Vagina (tissue), 2 donors: ENCODE data around the gene DHX34. TPM values are rescaled to one million over a fixed set of nuclear protein-coding genes. Genes with fewer than 3 reads are reported as not detected.

ENCODE experiments used
- DNase-seq, 2 donors: peaks; one replicate each; pipeline ENCODE4 v3.0.0-alpha.2; 2017; ENCODE audit errors: extremely low spot score in 2 of 2
- H3K27ac ChIP-seq: fragments of 200-600 bp; sonication (generic); one replicate; pipeline ENCODE4 v1.5.1; 2019
- H3K27me3 ChIP-seq: fragments of 200-600 bp; sonication (generic); one replicate; pipeline ENCODE4 v1.5.1; 2019
- H3K36me3 ChIP-seq, 2 donors: fragments of 200-600 bp; sonication (generic); one replicate each; pipeline ENCODE4 v1.5.1; 2017 to 2019
- H3K4me1 ChIP-seq: fragments of 200-600 bp; sonication (generic); one replicate; pipeline ENCODE4 v1.5.1; 2019
- H3K4me3 ChIP-seq, 2 donors: fragments of 200-600 bp; sonication (generic); 1 replicate in 1 of 2; 2 replicates in 1 of 2; pipeline ENCODE4 v1.5.1; 2016 to 2019
- H3K9me3 ChIP-seq: fragments of 200-600 bp; sonication (generic); one replicate; pipeline ENCODE4 v1.5.1; 2019
- POLR2A ChIP-seq, 2 donors: fragments of 450-650 bp; IDR thresholded peaks; one replicate each; pipeline ENCODE4 v1.6.1; 2017; ENCODE audit warnings: antibody characterized with exemption in 2 of 2, mild to moderate bottlenecking in 2 of 2, moderate library complexity in 2 of 2
- POLR2AphosphoS5 ChIP-seq, 2 donors: sonication (generic); formaldehyde crosslinking; IDR thresholded peaks; one replicate each; pipeline ENCODE4 v1.9.0; 2017; ENCODE audit warnings: antibody characterized with exemption in 2 of 2, mild to moderate bottlenecking in 2 of 2, low read depth in 1 of 2; ENCODE audit not compliant: insufficient read depth in 1 of 2
- intact Hi-C: fragments of 100-400 bp; cut with DNase I; formaldehyde crosslinking; loops from one replicate; pipeline ENCODE4 v1.15.1; 2023
- total RNA-seq: library from RNA; depleted of rRNA; stranded (reverse); fragments of >200 nt; gene quantifications from one replicate; pipeline ENCODE4 v1.2.3, GENCODE V29; 2016
- TF ChIP-seq, protein P1 (sequence below), 3 experiments: fragments of 450-650 bp in 2 of 3; fragments of 200-600 bp in 1 of 3; sonication (generic) in 1 of 3; IDR thresholded peaks; one replicate each; pipeline ENCODE4 v1.5.1; 2017 to 2019; ENCODE audit warnings: antibody characterized with exemption in 3 of 3, mild to moderate bottlenecking in 2 of 3, moderate library complexity in 2 of 3

DHX34 gene
- total RNA-seq, 1 donor from 2014 or later = 15.2 TPM

DNA sequence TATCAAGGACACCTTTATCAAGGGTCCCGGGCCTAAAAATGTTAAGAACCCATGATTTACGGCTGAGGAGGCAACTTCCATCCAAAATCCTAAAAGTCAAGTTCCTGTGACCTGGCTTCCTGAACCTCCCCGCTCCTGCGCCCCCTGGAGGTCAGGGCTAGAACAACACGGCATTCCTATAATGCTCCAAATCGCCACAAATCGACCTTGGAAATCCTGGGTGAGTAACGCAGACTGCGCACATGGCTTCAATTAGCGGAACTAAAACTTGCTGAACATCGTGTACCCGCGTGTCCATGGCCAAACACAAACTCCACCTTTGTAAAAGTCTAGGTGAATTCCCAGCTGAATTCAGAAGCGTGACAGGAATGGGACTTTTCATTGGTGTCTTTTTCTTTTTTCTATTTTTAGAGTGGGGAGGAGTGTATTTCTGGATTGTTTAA lies 43.8 kb upstream of the DHX34 start:
- TF ChIP-seq POLR2AphosphoS5 (IDR thresholded peaks at IDR 0.05; ENCODE audit: insufficient read depth in 1 of 2, low read depth in 1 of 2) = no peak
- TF ChIP-seq, protein P1, sequence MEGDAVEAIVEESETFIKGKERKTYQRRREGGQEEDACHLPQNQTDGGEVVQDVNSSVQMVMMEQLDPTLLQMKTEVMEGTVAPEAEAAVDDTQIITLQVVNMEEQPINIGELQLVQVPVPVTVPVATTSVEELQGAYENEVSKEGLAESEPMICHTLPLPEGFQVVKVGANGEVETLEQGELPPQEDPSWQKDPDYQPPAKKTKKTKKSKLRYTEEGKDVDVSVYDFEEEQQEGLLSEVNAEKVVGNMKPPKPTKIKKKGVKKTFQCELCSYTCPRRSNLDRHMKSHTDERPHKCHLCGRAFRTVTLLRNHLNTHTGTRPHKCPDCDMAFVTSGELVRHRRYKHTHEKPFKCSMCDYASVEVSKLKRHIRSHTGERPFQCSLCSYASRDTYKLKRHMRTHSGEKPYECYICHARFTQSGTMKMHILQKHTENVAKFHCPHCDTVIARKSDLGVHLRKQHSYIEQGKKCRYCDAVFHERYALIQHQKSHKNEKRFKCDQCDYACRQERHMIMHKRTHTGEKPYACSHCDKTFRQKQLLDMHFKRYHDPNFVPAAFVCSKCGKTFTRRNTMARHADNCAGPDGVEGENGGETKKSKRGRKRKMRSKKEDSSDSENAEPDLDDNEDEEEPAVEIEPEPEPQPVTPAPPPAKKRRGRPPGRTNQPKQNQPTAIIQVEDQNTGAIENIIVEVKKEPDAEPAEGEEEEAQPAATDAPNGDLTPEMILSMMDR (IDR thresholded peaks at IDR 0.05) = peak; percentile 74 to 76 (median 75)
- Histone ChIP-seq H3K9me3 (no peaks in the 10 kb centered on the region), H3K27ac (no peak overlapping the region), H3K36me3 (no peaks in the 10 kb centered on the region), H3K27me3 (no peaks in the 10 kb centered on the region), H3K4me1 (no peaks in the 10 kb centered on the region), H3K4me3 (no peak overlapping the region)
- intact Hi-C loops = loop anchor here (10.0 kb wide), 1 partner anchor 79 kb away; no protein-coding TSS in a partner anchor
- DNase-seq = no peak

DNA sequence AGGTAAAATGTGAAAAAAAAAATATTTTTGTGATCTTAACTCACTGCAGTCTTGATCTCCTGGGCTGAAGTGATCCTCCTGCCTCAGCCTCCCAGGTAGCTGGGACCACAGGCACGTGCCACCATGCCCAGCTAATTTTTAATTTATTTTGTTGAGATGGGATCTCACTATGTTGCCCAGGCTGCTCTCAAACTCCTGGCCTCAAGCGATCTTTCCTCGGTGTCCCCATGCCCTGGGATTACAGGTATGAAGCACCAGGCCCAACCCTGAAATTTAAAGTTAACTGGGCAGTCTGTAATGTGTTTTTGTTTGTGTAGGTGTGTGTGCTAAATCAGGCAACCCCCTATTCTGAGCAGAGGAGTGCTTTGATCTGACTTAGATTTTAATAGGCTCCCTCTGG lies 42.8 kb upstream of the DHX34 start:
- H3K27me3 ChIP-seq = no peaks in the 10 kb centered on the region
- no peaks in the 10 kb centered on the region for H3K36me3 ChIP-seq
- no peak overlapping the region for H3K27ac ChIP-seq
- intact Hi-C loops = loop anchor here (10.0 kb wide), 1 partner anchor 78 kb away; no protein-coding TSS in a partner anchor
- H3K4me3 ChIP-seq = no peak overlapping the region
- H3K9me3 ChIP-seq = no peaks in the 10 kb centered on the region
- DNase-seq = no peak
- no peaks in the 10 kb centered on the region for H3K4me1 ChIP-seq
- TF ChIP-seq, protein P1 (IDR thresholded peaks at IDR 0.05) = no peak
- TF ChIP-seq POLR2A (IDR thresholded peaks at IDR 0.05) (no peak), POLR2AphosphoS5 (IDR thresholded peaks at IDR 0.05; ENCODE audit: insufficient read depth in 1 of 2, low read depth in 1 of 2) (no peak)

DNA sequence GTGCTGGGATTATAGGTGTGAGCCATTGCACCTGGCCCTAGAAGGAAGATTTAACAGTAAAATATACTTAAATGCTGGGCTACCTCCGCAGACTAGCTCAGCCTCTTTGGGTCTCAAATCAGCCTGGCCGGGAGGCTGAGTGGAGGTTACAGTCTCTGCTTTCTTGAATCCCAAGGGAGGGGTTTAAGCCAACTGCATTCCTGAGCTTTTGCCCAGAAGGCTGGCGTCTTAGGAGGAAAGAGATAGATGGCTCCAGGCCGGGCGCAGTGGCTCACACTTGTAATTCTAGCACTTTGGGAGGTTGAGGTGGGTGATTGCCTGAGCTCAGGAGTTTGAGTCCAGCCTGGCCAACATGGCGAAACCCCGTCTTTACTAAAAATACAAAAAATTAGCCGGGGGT lies 40.1 kb upstream of the DHX34 start:
- Histone ChIP-seq H3K9me3 (no peaks in the 10 kb centered on the region), H3K4me1 (no peaks in the 10 kb centered on the region), H3K4me3 (no peak overlapping the region), H3K27me3 (no peaks in the 10 kb centered on the region), H3K27ac (no peak overlapping the region), H3K36me3 (no peaks in the 10 kb centered on the region)
- no peak for TF ChIP-seq POLR2AphosphoS5 (IDR thresholded peaks at IDR 0.05; ENCODE audit: insufficient read depth in 1 of 2, low read depth in 1 of 2)
- TF ChIP-seq, protein P1 (IDR thresholded peaks at IDR 0.05) = no peak
- DNase-seq = no peak
- intact Hi-C loops = loop anchor here (10.0 kb wide), 1 partner anchor 76 kb away; no protein-coding TSS in a partner anchor

DNA sequence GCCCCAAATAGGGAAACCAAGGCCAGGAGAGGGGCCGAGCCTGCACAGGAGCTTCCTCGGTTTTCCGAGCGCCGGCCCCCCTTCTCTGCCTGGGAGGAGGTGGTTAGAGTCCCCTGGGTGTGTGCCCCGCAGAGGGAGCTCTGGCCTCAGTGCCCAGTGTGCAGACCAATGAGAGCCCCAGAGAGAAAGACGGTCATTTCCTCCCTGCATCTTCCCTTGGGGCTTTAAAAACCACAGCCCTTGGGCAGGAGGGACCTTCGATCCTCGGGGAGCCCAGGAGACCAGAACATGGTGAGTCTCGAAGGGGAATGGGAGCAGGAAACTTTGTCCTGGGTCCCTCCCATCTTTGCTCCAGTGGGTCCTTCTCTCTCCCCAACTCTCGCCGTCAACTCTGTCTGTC lies 39.5 kb upstream of the DHX34 start, which contains the start of gene C5AR1:
TSS of gene C5AR1 (plus strand) at position 254 of the 400 bp plus-strand sequence. CDS start at position 289, 35 bp downstream.
- DNase-seq = no peak
- Histone ChIP-seq H3K36me3 (no peaks in the 10 kb centered on the region), H3K27me3 (no peaks in the 10 kb centered on the region), H3K4me3 (no peak within 1 kb of the TSS), H3K4me1 (no peaks in the 10 kb centered on the region), H3K27ac (no peak within 1 kb of the TSS), H3K9me3 (no peaks in the 10 kb centered on the region)
- TF ChIP-seq, protein P1 (IDR thresholded peaks at IDR 0.05) = no peak
- peak in 1 of 2 donors; percentile 15 for TF ChIP-seq POLR2AphosphoS5 (IDR thresholded peaks at IDR 0.05; ENCODE audit: insufficient read depth in 1 of 2, low read depth in 1 of 2)
- intact Hi-C loops = loop anchor here (10.0 kb wide), 1 partner anchor 75 kb away; no protein-coding TSS in a partner anchor

DNA sequence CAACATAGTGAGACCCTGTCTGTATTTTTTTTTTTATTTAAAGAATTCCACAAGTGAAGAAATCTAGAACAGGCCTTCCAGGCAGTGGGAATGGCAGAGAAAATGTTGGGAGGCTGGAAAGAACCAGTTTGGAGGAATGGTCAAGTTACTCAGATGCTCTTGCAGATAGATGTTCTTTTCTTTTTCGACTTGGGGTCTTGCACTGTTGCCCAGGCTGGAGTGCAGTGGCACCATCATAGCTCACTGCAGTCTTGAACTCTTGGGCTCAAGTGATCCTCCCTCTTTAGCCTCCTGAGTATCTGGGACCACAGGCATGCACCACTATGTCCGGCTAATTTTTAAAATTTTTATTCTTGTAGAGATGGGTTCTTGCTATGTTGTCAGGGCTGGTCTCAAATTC lies 38.8 kb upstream of the DHX34 start:
- H3K36me3 ChIP-seq = no peaks in the 10 kb centered on the region
- DNase-seq = no peak
- H3K27ac ChIP-seq = no peak overlapping the region
- no peaks in the 10 kb centered on the region for H3K9me3 ChIP-seq
- intact Hi-C loops = no loop called here
- no peaks in the 10 kb centered on the region for H3K27me3 ChIP-seq
- TF ChIP-seq POLR2A (IDR thresholded peaks at IDR 0.05) (no peak), POLR2AphosphoS5 (IDR thresholded peaks at IDR 0.05; ENCODE audit: insufficient read depth in 1 of 2, low read depth in 1 of 2) (no peak)
- TF ChIP-seq, protein P1 (IDR thresholded peaks at IDR 0.05) = no peak
- H3K4me3 ChIP-seq = no peak overlapping the region
- no peaks in the 10 kb centered on the region for H3K4me1 ChIP-seq
